WTC11 (cell line): ENCODE data around the gene GAL3ST3. TPM values are rescaled to one million over a fixed set of nuclear protein-coding genes. Genes with fewer than 3 reads are reported as not detected.

Experiments
- ATAC-seq: fragments of 200-7000 bp; cut with Tn5 transposase; 2 replicates; pipeline ENCODE4 v1.10.0; 2021; ENCODE audit warnings: mild to moderate bottlenecking, moderate library complexity
- CTCF ChIA-PET: fragments of 300-600 bp; sonication (Branson Sonifier 250); formaldehyde crosslinking; loops from one replicate; lab custom pipeline; 2021; ENCODE audit warnings: antibody characterized with exemption; lab: Charles Lee
- POLR2A ChIA-PET: fragments of 350-600 bp; sonication (Branson Sonifier 250); formaldehyde crosslinking; loops from one replicate; lab custom pipeline; 2021; ENCODE audit warnings: antibody characterized with exemption; lab: Charles Lee
- DNase-seq: peaks from one replicate; pipeline ENCODE4 v3.0.0; 2021; ENCODE audit warnings: low spot score
- H3K27ac Mint-ChIP-seq: 2 replicates; pipeline ENCODE4 v1.8.0; 2021; ENCODE audit warnings: mixed read lengths
- H3K27me3 Mint-ChIP-seq: 2 replicates; pipeline ENCODE4 v1.8.0; 2021; ENCODE audit warnings: low read depth, mild to moderate bottlenecking, moderate library complexity, mixed read lengths
- H3K36me3 Mint-ChIP-seq: 2 replicates; pipeline ENCODE4 v1.8.0; 2021; ENCODE audit warnings: mixed read lengths
- H3K4me1 Mint-ChIP-seq: 2 replicates; pipeline ENCODE4 v1.8.0; 2022; ENCODE audit warnings: mixed read lengths
- H3K4me3 Mint-ChIP-seq: 2 replicates; pipeline ENCODE4 v1.8.0; 2021; ENCODE audit warnings: mild to moderate bottlenecking, moderate library complexity, mixed read lengths
- H3K9me3 Mint-ChIP-seq: 2 replicates; pipeline ENCODE4 v1.8.0; 2021; ENCODE audit warnings: mixed read lengths
- AFF4 ChIP-seq: sonication (generic); formaldehyde crosslinking; IDR thresholded peaks from 2 replicates; pipeline ENCODE4 v1.8.1; 2023; ENCODE audit warnings: mild to moderate bottlenecking, missing genetic modification reagents, borderline replicate concordance
- ATF1 ChIP-seq: sonication (generic); formaldehyde crosslinking; IDR thresholded peaks from 2 replicates; pipeline ENCODE4 v1.8.1; 2023; ENCODE audit warnings: mild to moderate bottlenecking, moderate library complexity, missing genetic modification reagents
- CREB1 ChIP-seq: sonication (generic); formaldehyde crosslinking; IDR thresholded peaks from 2 replicates; pipeline ENCODE4 v1.8.0; 2023; ENCODE audit warnings: mild to moderate bottlenecking, missing genetic modification reagents
- CTCF ChIP-seq: fragments of 200-600 bp; IDR thresholded peaks from 2 replicates; pipeline ENCODE4 v1.8.0; 2022; ENCODE audit warnings: antibody characterized with exemption
- E2F5 ChIP-seq: sonication (generic); formaldehyde crosslinking; IDR thresholded peaks from 2 replicates; pipeline ENCODE4 v1.8.1; 2022; ENCODE audit warnings: mild to moderate bottlenecking, moderate library complexity, missing genetic modification reagents
- ELF4 ChIP-seq: sonication (generic); formaldehyde crosslinking; IDR thresholded peaks from 2 replicates; pipeline ENCODE4 v1.8.1; 2022; ENCODE audit warnings: low read depth, mild to moderate bottlenecking, moderate library complexity, missing genetic modification reagents
- ETV6 ChIP-seq: sonication (generic); formaldehyde crosslinking; IDR thresholded peaks from 2 replicates; pipeline ENCODE4 v1.8.1; 2022; ENCODE audit warnings: mild to moderate bottlenecking, missing genetic modification reagents
- HMGXB4 ChIP-seq: sonication (generic); formaldehyde crosslinking; IDR thresholded peaks from 2 replicates; pipeline ENCODE4 v1.8.1; 2023; ENCODE audit warnings: mild to moderate bottlenecking, moderate library complexity, missing genetic modification reagents
- JUN ChIP-seq: sonication (generic); formaldehyde crosslinking; IDR thresholded peaks from 2 replicates; pipeline ENCODE4 v1.8.0; 2023; ENCODE audit warnings: mild to moderate bottlenecking, missing genetic modification reagents
- NFYB ChIP-seq: sonication (generic); formaldehyde crosslinking; conservative IDR thresholded peaks from 2 replicates; pipeline ENCODE4 v1.8.0; 2022; ENCODE audit warnings: low read depth, missing genetic modification reagents
- PREB ChIP-seq: sonication (generic); formaldehyde crosslinking; IDR thresholded peaks from 2 replicates; pipeline ENCODE4 v1.8.1; 2022; ENCODE audit warnings: mild to moderate bottlenecking, missing genetic modification reagents, moderate library complexity, borderline replicate concordance
- PRRX2 ChIP-seq: fragments of 250-450 bp; sonication (Bioruptor Pico); IDR thresholded peaks from 2 replicates; pipeline ENCODE4 v1.8.0; 2021; ENCODE audit warnings: mild to moderate bottlenecking
- SP1 ChIP-seq: sonication (generic); formaldehyde crosslinking; conservative IDR thresholded peaks from 2 replicates; pipeline ENCODE4 v1.8.1; 2022; ENCODE audit warnings: missing genetic modification reagents
- TCF7 ChIP-seq: sonication (generic); formaldehyde crosslinking; IDR thresholded peaks from 2 replicates; pipeline ENCODE4 v1.8.0; 2022; ENCODE audit warnings: mild to moderate bottlenecking, low read depth, missing genetic modification reagents, moderate library complexity
- TEAD1 ChIP-seq: sonication (generic); formaldehyde crosslinking; IDR thresholded peaks from 2 replicates; pipeline ENCODE4 v1.8.0; 2022; ENCODE audit warnings: mild to moderate bottlenecking, missing genetic modification reagents
- ZBTB43 ChIP-seq: sonication (generic); formaldehyde crosslinking; IDR thresholded peaks from 2 replicates; pipeline ENCODE4 v1.8.1; 2023; ENCODE audit warnings: mild to moderate bottlenecking, missing genetic modification reagents
- ZNF121 ChIP-seq: sonication (generic); formaldehyde crosslinking; IDR thresholded peaks from 2 replicates; pipeline ENCODE4 v1.8.0; 2023; ENCODE audit warnings: missing genetic modification reagents
- ZNF232 ChIP-seq: sonication (generic); formaldehyde crosslinking; IDR thresholded peaks from 2 replicates; pipeline ENCODE4 v1.8.0; 2022; ENCODE audit warnings: mild to moderate bottlenecking, missing genetic modification reagents
- total RNA-seq: library from RNA; stranded (reverse); gene quantifications from 3 replicates; pipeline ENCODE4 v1.2.3, GENCODE V29; 2021

Gene GAL3ST3
- total RNA-seq, 1 experiment from 2014 or later, result 21.3 TPM

GRCh38 chr11:66062408-66062807 is 13.4 kb upstream of the GAL3ST3 start:
- no peak for DNase-seq
- no peak for TF ChIP-seq NFYB (CRISPR knock-in tag)
- no peak for TF ChIP-seq CTCF
- no peak for TF ChIP-seq AFF4
- no peak for TF ChIP-seq ATF1 (CRISPR knock-in tag)
- no peak for TF ChIP-seq PREB
- TF ChIP-seq TCF7 (CRISPR knock-in tag), result no peak
- no peak for TF ChIP-seq E2F5
- TF ChIP-seq ZNF232 (CRISPR knock-in tag), result no peak
- TF ChIP-seq ETV6 (CRISPR knock-in tag), result no peak
- no peak for TF ChIP-seq TEAD1 (CRISPR knock-in tag)
- TF ChIP-seq SP1 (CRISPR knock-in tag), result no peak
- no peak for TF ChIP-seq ZNF121
- no peak for TF ChIP-seq JUN (CRISPR knock-in tag)
- TF ChIP-seq CREB1, result no peak
- TF ChIP-seq ZBTB43 (CRISPR knock-in tag), result no peak
- no peak for TF ChIP-seq ELF4 (CRISPR knock-in tag)
- TF ChIP-seq HMGXB4 (CRISPR knock-in tag), result no peak
- no peak for TF ChIP-seq PRRX2 (CRISPR knock-in tag)
- Mint-ChIP-seq H3K4me3 (no peak overlapping the region), H3K36me3 (peaks cover 90% of the 10 kb centered on the region), H3K9me3 (0 out of 2 replicates have a peak, but pooled peaks cover 3% of the 10 kb centered on the region), H3K27me3 (no peaks in the 10 kb centered on the region), H3K27ac (no peak overlapping the region), H3K4me1 (no peaks in the 10 kb centered on the region)
- POLR2A ChIA-PET, result no interaction called here
- CTCF ChIA-PET, result interaction anchor here (1.7 kb wide), 1 partner anchor 40 kb away, joined by 3 read pairs; no protein-coding TSS in a partner anchor
- ATAC-seq, result no peak
